Measurements from ENCODE around the gene EFCAB14. TPM values are rescaled to one million over a fixed set of nuclear protein-coding genes. Genes with fewer than 3 reads are reported as not detected.

The EFCAB14 gene
- total and polyA plus RNA-seq, 2 of the 8 experiments (the other 6 are each of a cell fraction or from before 2014, with no cell fraction given): 19.4 to 40.4 TPM

DNA sequence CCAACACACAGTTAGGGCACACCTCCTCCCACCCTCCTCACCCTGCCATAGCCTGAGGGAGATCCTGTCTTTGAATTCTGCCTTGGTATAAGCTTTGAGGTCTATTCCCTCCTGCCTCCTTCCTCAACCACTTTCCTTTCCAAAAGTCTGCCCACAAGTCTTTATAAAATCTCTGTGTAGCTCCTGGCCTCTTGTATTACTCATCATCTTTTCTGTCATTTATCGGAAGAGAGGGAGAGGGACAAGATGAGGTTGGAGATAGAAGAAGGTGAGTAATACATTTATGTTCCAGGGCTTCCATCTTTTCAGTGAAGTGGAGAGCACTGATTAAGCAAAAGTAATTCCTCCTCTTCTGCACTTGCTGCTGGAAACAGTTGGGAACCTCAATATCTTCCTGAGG, 30.5 kb upstream of the EFCAB14 start:
- Histone ChIP-seq H3K4me1 (replicated peaks in 1 of 4; ENCODE audit: control insufficient read depth in 3 of 4, insufficient read depth in 4 of 4, low read length in 3 of 4) (no peaks in the 10 kb centered on the region), H3K79me2 (ENCODE audit: control insufficient read depth in 1 of 2, insufficient read depth in 2 of 2, low read length in 2 of 2) (no peaks in the 10 kb centered on the region), H2BK15ac (ENCODE audit: low read length) (no peak overlapping the region), H3K27ac (ENCODE audit: low read depth, low read length) (no peak overlapping the region), H3K9me3 (ENCODE audit: insufficient read depth in 2 of 2, low read depth in 1 of 2, low read length in 1 of 2) (no peaks in the 10 kb centered on the region), H2BK120ac (replicated peaks; ENCODE audit: low read depth, low read length) (no peak overlapping the region), H3K18ac (ENCODE audit: extremely low read depth, low read length) (no peak overlapping the region), H3K23me2 (ENCODE audit: low read depth, low read length) (no peaks in the 10 kb centered on the region), H2AK5ac (ENCODE audit: low read depth, low read length) (no peak overlapping the region; the same call in 1 of the 2 replicates), H3K23ac (ENCODE audit: insufficient read length) (no peak overlapping the region), H4K91ac (replicated peaks; ENCODE audit: insufficient read length, low read length) (no peak overlapping the region), H4K8ac (ENCODE audit: extremely low read depth, insufficient read depth, low read length) (no peak overlapping the region), H3K79me1 (ENCODE audit: low read depth, low read length) (no peaks in the 10 kb centered on the region), H2BK20ac (ENCODE audit: low read length) (no peak overlapping the region), H4K20me1 (replicated peaks in 1 of 2; ENCODE audit: control insufficient read depth in 1 of 2, insufficient read depth in 2 of 2, low read length in 2 of 2) (no peaks in the 10 kb centered on the region), H4K5ac (ENCODE audit: insufficient read length, low read depth, low read length) (no peak overlapping the region), H3K9ac (replicated peaks in 1 of 4; ENCODE audit: extremely low read depth in 1 of 4, low read depth in 3 of 4, low read length in 3 of 4) (no peak overlapping the region), H3K4me3 (ENCODE audit: extremely low read depth in 1 of 4, insufficient read depth in 2 of 4, low read depth in 3 of 4, low read length in 4 of 4) (no peak overlapping the region), H3K4me2 (ENCODE audit: insufficient read depth in 1 of 2, low read depth in 2 of 2, low read length in 2 of 2) (no peak overlapping the region), H2AFZ (ENCODE audit: low read length) (no peak overlapping the region), H3K14ac (ENCODE audit: insufficient read length) (no peak overlapping the region), H2BK12ac (ENCODE audit: low read depth, low read length) (no peak overlapping the region), H3K27me3 (replicated peaks in 1 of 4; ENCODE audit: control insufficient read depth in 3 of 4, extremely low read depth in 1 of 4, insufficient read depth in 3 of 4, low read length in 3 of 4) (no peaks in the 10 kb centered on the region), H3K4ac (replicated peaks; ENCODE audit: insufficient read length, low read depth, low read length) (no peak overlapping the region), H2BK5ac (ENCODE audit: low read depth, low read length) (no peak overlapping the region), H3K36me3 (ENCODE audit: control insufficient read depth in 2 of 4, insufficient read depth in 4 of 4, low read length in 3 of 4) (no peaks in the 10 kb centered on the region), H3K56ac (replicated peaks; ENCODE audit: insufficient read length, low read depth, low read length) (no peak overlapping the region)
- FAIRE-seq: no peak
- POLR2A ChIA-PET (ENCODE audit: partially characterized antibody): no interaction called here
- 100% methylated on average over 1 of the region's 1 CpG; no CpG with 5 or more reads in 1 of the 2 experiments for WGBS, 2 experiments (ENCODE audit: extremely low coverage in 1 of 2, insufficient coverage in 1 of 2, insufficient read length in 1 of 2, insufficient replicate concordance in 2 of 2, low coverage in 1 of 2, low lambda C conversion rate in 2 of 2, missing lambda C conversion rate in 1 of 2)
- no peak for DNase-seq (ENCODE audit: low read depth in 1 of 2, low spot score in 2 of 2)
- CTCF ChIA-PET (ENCODE audit: partially characterized antibody): interaction anchor here (0.9 kb wide), 1 partner anchor 9 kb away, joined by 4 read pairs; no protein-coding TSS in a partner anchor
- TF ChIP-seq RAD21 (IDR thresholded peaks at IDR 0.05 in 1 of 2, conservative IDR thresholded peaks at IDR 0.05 in 1 of 2; ENCODE audit: low read depth in 2 of 2, low read length in 2 of 2): no peak
- no peak for TF ChIP-seq TEAD4 (IDR thresholded peaks at IDR 0.05; ENCODE audit: low read depth, low read length)
- TF ChIP-seq TAF7 (optimal IDR thresholded peaks at IDR 0.05; ENCODE audit: borderline replicate concordance, low read depth, low read length): no peak
- TF ChIP-seq RFX5 (IDR thresholded peaks at IDR 0.05; ENCODE audit: borderline replicate concordance, low read depth, low read length): no peak
- TF ChIP-seq FOSL1 (IDR thresholded peaks at IDR 0.05; ENCODE audit: insufficient read depth, low read depth, low read length): no peak
- TF ChIP-seq POLR2A (IDR thresholded peaks at IDR 0.05; ENCODE audit: control extremely low read depth in 1 of 2, low read depth in 2 of 2, low read length in 2 of 2): no peak
- no peak for TF ChIP-seq BRCA1 (IDR thresholded peaks at IDR 0.05; ENCODE audit: low read depth, low read length)
- TF ChIP-seq, protein P1, sequence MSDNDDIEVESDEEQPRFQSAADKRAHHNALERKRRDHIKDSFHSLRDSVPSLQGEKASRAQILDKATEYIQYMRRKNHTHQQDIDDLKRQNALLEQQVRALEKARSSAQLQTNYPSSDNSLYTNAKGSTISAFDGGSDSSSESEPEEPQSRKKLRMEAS (IDR thresholded peaks at IDR 0.05): no peak
- TF ChIP-seq, protein P2, sequence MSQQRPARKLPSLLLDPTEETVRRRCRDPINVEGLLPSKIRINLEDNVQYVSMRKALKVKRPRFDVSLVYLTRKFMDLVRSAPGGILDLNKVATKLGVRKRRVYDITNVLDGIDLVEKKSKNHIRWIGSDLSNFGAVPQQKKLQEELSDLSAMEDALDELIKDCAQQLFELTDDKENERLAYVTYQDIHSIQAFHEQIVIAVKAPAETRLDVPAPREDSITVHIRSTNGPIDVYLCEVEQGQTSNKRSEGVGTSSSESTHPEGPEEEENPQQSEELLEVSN (IDR thresholded peaks at IDR 0.05): no peak
- TF ChIP-seq CBX5 (IDR thresholded peaks at IDR 0.05; ENCODE audit: low read depth, low read length): no peak
- TF ChIP-seq TCF12 (IDR thresholded peaks at IDR 0.05; ENCODE audit: low read depth, low read length): no peak
- TF ChIP-seq JUND (IDR thresholded peaks at IDR 0.05; ENCODE audit: low read length): no peak
- no peak for TF ChIP-seq TAF1 (IDR thresholded peaks at IDR 0.05; ENCODE audit: low read depth, low read length)
- no peak for TF ChIP-seq SP1 (IDR thresholded peaks at IDR 0.05; ENCODE audit: low read depth, low read length)
- no peak for TF ChIP-seq CTBP2 (IDR thresholded peaks at IDR 0.05; ENCODE audit: borderline replicate concordance, insufficient read depth, insufficient read length, low read length)
